ENCODE results near the gene ST3GAL3.

- TF ChIP-seq REST (IDR thresholded peaks at IDR 0.05; ENCODE audit: insufficient read depth in 1 of 2, low read depth in 2 of 2, low read length in 1 of 2) = no peak
- TF ChIP-seq, protein P1, sequence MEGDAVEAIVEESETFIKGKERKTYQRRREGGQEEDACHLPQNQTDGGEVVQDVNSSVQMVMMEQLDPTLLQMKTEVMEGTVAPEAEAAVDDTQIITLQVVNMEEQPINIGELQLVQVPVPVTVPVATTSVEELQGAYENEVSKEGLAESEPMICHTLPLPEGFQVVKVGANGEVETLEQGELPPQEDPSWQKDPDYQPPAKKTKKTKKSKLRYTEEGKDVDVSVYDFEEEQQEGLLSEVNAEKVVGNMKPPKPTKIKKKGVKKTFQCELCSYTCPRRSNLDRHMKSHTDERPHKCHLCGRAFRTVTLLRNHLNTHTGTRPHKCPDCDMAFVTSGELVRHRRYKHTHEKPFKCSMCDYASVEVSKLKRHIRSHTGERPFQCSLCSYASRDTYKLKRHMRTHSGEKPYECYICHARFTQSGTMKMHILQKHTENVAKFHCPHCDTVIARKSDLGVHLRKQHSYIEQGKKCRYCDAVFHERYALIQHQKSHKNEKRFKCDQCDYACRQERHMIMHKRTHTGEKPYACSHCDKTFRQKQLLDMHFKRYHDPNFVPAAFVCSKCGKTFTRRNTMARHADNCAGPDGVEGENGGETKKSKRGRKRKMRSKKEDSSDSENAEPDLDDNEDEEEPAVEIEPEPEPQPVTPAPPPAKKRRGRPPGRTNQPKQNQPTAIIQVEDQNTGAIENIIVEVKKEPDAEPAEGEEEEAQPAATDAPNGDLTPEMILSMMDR (IDR thresholded peaks at IDR 0.05) = no peak
- no peak for TF ChIP-seq POLR2AphosphoS5 (IDR thresholded peaks at IDR 0.05; ENCODE audit: low read depth, low read length)
- TF ChIP-seq SIN3A (IDR thresholded peaks at IDR 0.05; ENCODE audit: borderline replicate concordance, insufficient read depth, low read depth, low read length) = no peak
- no peak for TF ChIP-seq TCF7L2 (IDR thresholded peaks at IDR 0.05; ENCODE audit: low read depth, low read length)
Observed at GRCh38 chr1:43877101-43877500, 169.8 kb downstream of the ST3GAL3 start.
